GM21526 (cell line): ENCODE data around the gene ZBTB40.

ENCODE experiments used
- ATAC-seq: cut with Tn5 transposase; IDR thresholded peaks from one replicate; pipeline ENCODE4 v1.9.1; 2021; ENCODE audit warnings: moderate library complexity; ENCODE audit not compliant: unreplicated experiment, low FRiP score

ZBTB40 gene

GRCh38 chr1:22550021-22550420 lies 98.4 kb downstream of the ZBTB40 start:
- ATAC-seq: no peak

- no peak for ATAC-seq
Measured at GRCh38 chr1:22551591-22551990, 99.9 kb downstream of the ZBTB40 start.

GRCh38 chr1:22552021-22552420 lies 100.4 kb downstream of the ZBTB40 start:
- no peak for ATAC-seq

- no peak for ATAC-seq
Measured at GRCh38 chr1:22553104-22553880, 101.6 kb downstream of the ZBTB40 start.

- no peak for ATAC-seq
Measured at GRCh38 chr1:22553991-22554522, 102.4 kb downstream of the ZBTB40 start.

- no peak for ATAC-seq
Measured at GRCh38 chr1:22555371-22555656, 103.7 kb downstream of the ZBTB40 start.

GRCh38 chr1:22556391-22557104 lies 104.9 kb downstream of the ZBTB40 start:
- no peak for ATAC-seq

GRCh38 chr1:22557341-22557950 lies 105.8 kb downstream of the ZBTB40 start:
- no peak for ATAC-seq

GRCh38 chr1:22562584-22563583 lies 111.2 kb downstream of the ZBTB40 start, which contains the start of gene EPHA8:
TSS of gene EPHA8 (plus strand) at chr1:22563489. CDS start at chr1:22563636, 147 bp downstream.
- ATAC-seq: no peak

- ATAC-seq: no peak
Measured at GRCh38 chr1:22563671-22564602, 112.3 kb downstream of the ZBTB40 start.

- ATAC-seq: no peak
Measured at GRCh38 chr1:22566161-22566560, 114.5 kb downstream of the ZBTB40 start.

GRCh38 chr1:22567197-22567596 lies 115.5 kb downstream of the ZBTB40 start:
- ATAC-seq: no peak

- ATAC-seq: no peak
Measured at GRCh38 chr1:22567994-22568393, 116.3 kb downstream of the ZBTB40 start.

- ATAC-seq: no peak
Measured at GRCh38 chr1:22569269-22569668, 117.6 kb downstream of the ZBTB40 start.

- ATAC-seq: no peak
Measured at GRCh38 chr1:22570140-22570909, 118.7 kb downstream of the ZBTB40 start.

- ATAC-seq: no peak
Measured at GRCh38 chr1:22572818-22573217, 121.2 kb downstream of the ZBTB40 start.

- ATAC-seq: no peak
Measured at GRCh38 chr1:22573237-22573636, 121.6 kb downstream of the ZBTB40 start.

GRCh38 chr1:22575532-22576149 lies 124.0 kb downstream of the ZBTB40 start:
- no peak for ATAC-seq
